MCF 10A (cell line): ENCODE data around the gene OTUD7B. TPM values are rescaled to one million over a fixed set of nuclear protein-coding genes. Genes with fewer than 3 reads are reported as not detected.

Experiments
- BruUV-seq: library from RNA; stranded (reverse); fragments of 400-500 nt; replicated peaks from 2 replicates; lab custom pipeline; 2021; lab: Mats Ljungman, UMichigan
- CTCF ChIA-PET: fragments of 300-600 bp; sonication (Branson Sonifier 250); formaldehyde crosslinking; extraction: SDS; loops from one replicate; lab custom pipeline; 2021; ENCODE audit warnings: antibody characterized with exemption, inconsistent platforms; lab: Yijun Ruan, JAX
- POLR2A ChIA-PET: fragments of 300-600, 350-650 bp; sonication (Branson Sonifier 250); formaldehyde crosslinking; extraction: SDS; loops from one replicate; lab custom pipeline; 2020; ENCODE audit warnings: antibody characterized with exemption, inconsistent platforms; lab: Yijun Ruan, JAX
- DNase-seq: peaks from one replicate; pipeline ENCODE4 v3.0.0-alpha.2; 2018; ENCODE audit not compliant: unreplicated experiment
- H3K27ac Mint-ChIP-seq: one replicate; pipeline ENCODE4 v1.8.0; 2022; ENCODE audit warnings: mild to moderate bottlenecking, low read depth, mixed read lengths; ENCODE audit not compliant: unreplicated experiment
- H3K27me3 Mint-ChIP-seq: one replicate; pipeline ENCODE4 v1.8.0; 2022; ENCODE audit warnings: mixed read lengths; ENCODE audit not compliant: insufficient read depth, unreplicated experiment
- H3K36me3 Mint-ChIP-seq: one replicate; pipeline ENCODE4 v1.8.0; 2022; ENCODE audit warnings: mild to moderate bottlenecking, moderate library complexity, mixed read lengths; ENCODE audit not compliant: insufficient read depth, unreplicated experiment
- H3K4me1 Mint-ChIP-seq: one replicate; pipeline ENCODE4 v1.8.0; 2022; ENCODE audit warnings: mixed read lengths; ENCODE audit not compliant: insufficient read depth, unreplicated experiment
- H3K4me3 Mint-ChIP-seq: one replicate; pipeline ENCODE4 v1.8.0; 2022; ENCODE audit warnings: mild to moderate bottlenecking, moderate library complexity, mixed read lengths; ENCODE audit not compliant: unreplicated experiment
- H3K9me3 Mint-ChIP-seq: one replicate; pipeline ENCODE4 v1.8.0; 2022; ENCODE audit warnings: mixed read lengths; ENCODE audit not compliant: unreplicated experiment
- intact Hi-C: fragments of 100-400 bp; cut with micrococcal nuclease; formaldehyde crosslinking; loops from 2 replicates; pipeline ENCODE4 v1.14.1; 2022
- total RNA-seq: library from RNA; stranded (reverse); gene quantifications from 2 replicates; pipeline ENCODE4 v1.2.3, GENCODE V29; 2022
- TF ChIP-seq, protein P1 (sequence below): fragments of 200-600 bp; IDR thresholded peaks from one replicate; pipeline ENCODE4 v1.8.0; 2022; ENCODE audit warnings: antibody characterized with exemption, mild to moderate bottlenecking; ENCODE audit not compliant: unreplicated experiment

OTUD7B gene
- total RNA-seq, 1 experiment from 2014 or later: 44.3 TPM

DNA sequence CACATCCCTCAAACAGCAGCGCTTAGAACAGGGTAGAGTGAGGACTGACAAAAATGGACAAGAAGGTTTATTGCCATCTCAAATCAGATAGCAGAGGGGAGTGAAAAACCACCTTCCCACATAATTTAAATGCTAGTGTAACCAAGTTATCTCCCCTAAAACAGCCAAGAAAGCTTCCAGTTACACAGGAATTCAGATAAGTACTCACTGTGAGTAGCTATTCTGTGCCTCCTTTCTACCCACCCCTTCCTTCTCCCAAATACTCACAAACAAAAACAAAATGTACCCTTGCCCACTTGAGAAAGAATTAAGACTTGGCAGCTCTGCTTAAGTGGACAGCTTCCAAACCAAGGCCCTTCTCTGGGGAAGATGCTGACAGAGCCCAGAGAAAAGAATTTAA lies 9.1 kb downstream of the OTUD7B start:
- DNase-seq: peak; percentile 29
- H3K36me3 Mint-ChIP-seq: peaks cover 46% of the 10 kb centered on the region
- peaks cover 50% of the 10 kb centered on the region for H3K4me1 Mint-ChIP-seq
- no peak overlapping the region for H3K4me3 Mint-ChIP-seq
- peak overlapping the region; percentile 13 for H3K27ac Mint-ChIP-seq
- POLR2A ChIA-PET: interaction anchor here (0.7 to 10.3 kb wide), 7 partner anchors 7 to 114 kb away, joined by 3 to 316 read pairs (median 3); partner anchors contain the start of genes OTUD7B and SF3B4
- H3K27me3 Mint-ChIP-seq: no peaks in the 10 kb centered on the region
- CTCF ChIA-PET: interaction anchor here (1.4 to 2.2 kb wide), 2 partner anchors 8 to 40 kb away, joined by 3 to 6 read pairs; no protein-coding TSS in a partner anchor
- TF ChIP-seq, protein P1, sequence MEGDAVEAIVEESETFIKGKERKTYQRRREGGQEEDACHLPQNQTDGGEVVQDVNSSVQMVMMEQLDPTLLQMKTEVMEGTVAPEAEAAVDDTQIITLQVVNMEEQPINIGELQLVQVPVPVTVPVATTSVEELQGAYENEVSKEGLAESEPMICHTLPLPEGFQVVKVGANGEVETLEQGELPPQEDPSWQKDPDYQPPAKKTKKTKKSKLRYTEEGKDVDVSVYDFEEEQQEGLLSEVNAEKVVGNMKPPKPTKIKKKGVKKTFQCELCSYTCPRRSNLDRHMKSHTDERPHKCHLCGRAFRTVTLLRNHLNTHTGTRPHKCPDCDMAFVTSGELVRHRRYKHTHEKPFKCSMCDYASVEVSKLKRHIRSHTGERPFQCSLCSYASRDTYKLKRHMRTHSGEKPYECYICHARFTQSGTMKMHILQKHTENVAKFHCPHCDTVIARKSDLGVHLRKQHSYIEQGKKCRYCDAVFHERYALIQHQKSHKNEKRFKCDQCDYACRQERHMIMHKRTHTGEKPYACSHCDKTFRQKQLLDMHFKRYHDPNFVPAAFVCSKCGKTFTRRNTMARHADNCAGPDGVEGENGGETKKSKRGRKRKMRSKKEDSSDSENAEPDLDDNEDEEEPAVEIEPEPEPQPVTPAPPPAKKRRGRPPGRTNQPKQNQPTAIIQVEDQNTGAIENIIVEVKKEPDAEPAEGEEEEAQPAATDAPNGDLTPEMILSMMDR: no peak
- intact Hi-C loops: no loop called here
- H3K9me3 Mint-ChIP-seq: no peaks in the 10 kb centered on the region
- BruUV-seq: no TSS peak

DNA sequence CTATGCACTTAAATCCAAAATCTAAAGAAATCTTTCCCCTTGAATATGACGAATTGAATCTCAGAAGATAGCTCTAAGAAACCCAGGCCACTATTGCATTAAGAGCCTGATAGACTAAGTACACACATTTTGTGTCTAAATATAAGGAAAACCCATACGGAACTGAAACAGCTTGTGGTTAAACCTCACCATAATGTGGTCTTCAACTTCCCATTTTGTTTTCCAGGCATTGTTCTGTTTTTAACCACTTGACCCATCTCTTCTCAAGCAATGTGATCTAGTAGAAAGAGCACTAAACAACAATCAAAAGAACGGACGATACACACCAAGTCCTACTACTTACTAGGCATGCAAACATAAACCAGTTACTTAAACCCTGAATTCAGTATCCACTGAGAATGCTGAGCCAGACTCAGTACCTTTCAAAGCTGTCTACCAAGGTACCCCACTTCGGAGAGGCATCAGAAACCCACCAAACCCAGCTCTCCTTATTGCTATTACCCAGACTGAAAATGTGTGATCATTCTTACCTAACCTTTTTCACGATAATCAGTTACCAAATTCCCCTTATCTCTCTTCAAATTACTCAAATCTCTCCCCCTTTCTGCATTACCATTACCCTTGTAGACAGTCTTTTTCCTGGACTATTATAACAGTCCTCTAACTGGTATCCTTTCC lies 12.8 kb downstream of the OTUD7B start:
- BruUV-seq: no TSS peak

DNA sequence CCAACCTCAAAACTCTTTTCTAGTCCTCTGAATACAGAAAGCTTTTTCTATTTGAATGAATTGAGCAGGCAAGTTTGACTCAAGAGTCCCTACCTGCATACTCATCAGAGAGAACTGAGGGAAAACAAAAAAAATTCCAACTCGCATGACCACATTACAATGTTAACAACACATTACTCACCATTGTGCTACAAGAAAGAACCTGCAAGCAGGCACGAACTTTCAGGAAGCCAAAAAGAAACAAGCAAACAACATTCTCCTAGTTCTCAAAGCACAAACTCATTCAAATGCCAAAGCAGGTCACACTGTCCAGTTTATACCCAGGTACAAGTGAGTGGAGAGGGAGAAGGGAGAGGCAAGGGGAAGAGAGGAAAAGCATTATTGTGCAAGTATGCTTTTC lies 14.6 kb downstream of the OTUD7B start:
- intact Hi-C loops: no loop called here
- Mint-ChIP-seq H3K4me3 (peak overlapping the region; percentile 10), H3K36me3 (peaks cover 33% of the 10 kb centered on the region), H3K27me3 (no peaks in the 10 kb centered on the region), H3K27ac (peak overlapping the region; percentile 52), H3K4me1 (peaks cover 28% of the 10 kb centered on the region), H3K9me3 (no peaks in the 10 kb centered on the region)
- POLR2A ChIA-PET: interaction anchor here (0.6 to 10.3 kb wide), 22 partner anchors 9 to 688 kb away, joined by 3 to 316 read pairs (median 5); partner anchors contain the start of genes OTUD7B, SF3B4 and VPS45
- TF ChIP-seq, protein P1: no peak
- no TSS peak for BruUV-seq
- peak; percentile 75 for DNase-seq
- CTCF ChIA-PET: interaction anchor here (0.6 to 4.0 kb wide), 8 partner anchors 8 to 191 kb away, joined by 3 to 37 read pairs (median 6); partner anchors contain the start of gene OTUD7B

More for the DNA sequence above, 12.8 kb downstream of the OTUD7B start:
- Mint-ChIP-seq H3K4me3 (no peak overlapping the region), H3K36me3 (peaks cover 23% of the 10 kb centered on the region), H3K9me3 (no peaks in the 10 kb centered on the region), H3K27ac (no peak overlapping the region), H3K4me1 (peaks cover 43% of the 10 kb centered on the region), H3K27me3 (no peaks in the 10 kb centered on the region)
- intact Hi-C loops: no loop called here
- CTCF ChIA-PET: interaction anchor here (0.6 to 4.0 kb wide), 6 partner anchors 12 to 238 kb away, joined by 3 to 37 read pairs (median 6); partner anchors contain the start of genes ANP32E and OTUD7B
- DNase-seq: no peak
- TF ChIP-seq, protein P1: no peak
- POLR2A ChIA-PET: interaction anchor here (0.6 to 10.3 kb wide), 13 partner anchors 11 to 575 kb away, joined by 3 to 316 read pairs (median 5); partner anchors contain the start of genes OTUD7B, SF3B4 and VPS45

DNA sequence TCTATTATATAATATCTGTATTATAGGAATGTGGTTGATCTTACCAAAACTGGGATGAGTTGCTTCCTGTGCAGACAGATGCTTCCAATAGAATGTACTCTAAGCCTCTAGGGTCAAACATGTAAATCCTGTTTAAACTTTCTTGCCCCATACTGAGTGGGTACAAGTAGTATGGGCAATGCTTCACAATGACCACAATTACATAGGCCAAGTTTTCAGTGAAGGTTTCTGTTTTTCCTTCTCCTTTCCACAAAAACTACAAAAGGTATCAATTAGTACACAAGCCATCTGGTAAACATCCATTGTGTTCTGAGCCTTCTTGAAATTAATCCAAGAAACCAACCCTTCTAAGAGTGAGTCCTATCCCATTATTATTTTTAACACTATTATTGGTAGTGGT lies 16.8 kb downstream of the OTUD7B start:
- TF ChIP-seq, protein P1: no peak
- Mint-ChIP-seq H3K27ac (no peak overlapping the region), H3K27me3 (no peaks in the 10 kb centered on the region), H3K36me3 (peaks cover 26% of the 10 kb centered on the region), H3K4me3 (no peak overlapping the region), H3K9me3 (no peaks in the 10 kb centered on the region), H3K4me1 (peaks cover 28% of the 10 kb centered on the region)
- CTCF ChIA-PET: no interaction called here
- POLR2A ChIA-PET: interaction anchor here (10.3 kb wide), 1 partner anchor 15 kb away, joined by 316 read pairs; the partner anchor contains the start of gene OTUD7B
- no peak for DNase-seq
- intact Hi-C loops: no loop called here
- no TSS peak for BruUV-seq
